Psoas muscle (tissue), 8 donors: ENCODE measurements around the gene QKI. TPM values are rescaled to one million over a fixed set of nuclear protein-coding genes. Genes with fewer than 3 reads are reported as not detected.

Source experiments
- ATAC-seq, 4 donors: fragments of 200-7000 bp; cut with Tn5 transposase; one replicate each; pipeline ENCODE4 v1.9.1; 2020; ENCODE audit warnings: moderate library complexity in 3 of 4, mild to moderate bottlenecking in 2 of 4
- DNase-seq, 2 donors: peaks; one replicate each; pipeline ENCODE4 v3.0.0-alpha.2; 2020
- H3K27ac ChIP-seq: fragments of 200-600 bp; one replicate; pipeline ENCODE4 v1.8.0; 2022
- H3K27me3 ChIP-seq, 3 donors: fragments of 200-600 bp in 1 of 3; one replicate each; pipeline versions ENCODE4 v1.6.1 to v1.8.0; 2013 to 2022; ENCODE audit warnings: low read length in 2 of 3, mild to moderate bottlenecking in 2 of 3, moderate library complexity in 1 of 3; ENCODE audit not compliant: insufficient read depth in 3 of 3
- H3K36me3 ChIP-seq, 2 donors: fragments of 200-600 bp in 1 of 2; one replicate each; pipeline versions ENCODE4 v1.6.1 to v1.8.0; 2013 to 2022; ENCODE audit warnings: low read depth in 1 of 2, mild to moderate bottlenecking in 1 of 2, moderate library complexity in 1 of 2; ENCODE audit not compliant: insufficient read depth in 1 of 2
- H3K4me1 ChIP-seq: fragments of 200-600 bp; one replicate; pipeline ENCODE4 v1.8.0; 2022
- H3K4me3 ChIP-seq: fragments of 200-600 bp; one replicate; pipeline ENCODE4 v1.8.0; 2022; ENCODE audit warnings: mild to moderate bottlenecking
- H3K9me3 ChIP-seq: fragments of 200-600 bp; one replicate; pipeline ENCODE4 v1.8.0; 2022
- WGBS, 3 donors: extraction: QIAGEN DNeasy Blood & Tissue Kit; methylation state at CpG; one replicate each; pipeline versions ENCODE4 v1.1.6 to v1.1.7; 2013; 5-methylcytosine and 5-hydroxymethylcytosine counted together
- intact Hi-C, 2 donors: fragments of 100-400 bp; cut with DNase I; formaldehyde crosslinking; loops; one replicate each; pipeline versions ENCODE4 v1.11.0 to v1.14.2; 2022
- polyA plus RNA-seq, 3 donors: library from polyadenylated mRNA; stranded (reverse); fragments of 200-250 nt; gene quantifications; one replicate each; pipeline ENCODE4 v1.2.3, GENCODE V29; 2013
- total RNA-seq, 4 donors: library from RNA; stranded (reverse); fragmentation: NEBNext Ultra II Directional in 2 of 4; extraction: Animal tissue kit (Norgen Biotek cat#: 25700) in 2 of 4; gene quantifications; one replicate each; pipeline versions ENCODE4 v1.2.1 to v1.2.4, GENCODE V29; 2021 to 2023
- TF ChIP-seq, protein P1 (sequence below): fragments of 200-600 bp; IDR thresholded peaks from one replicate; pipeline ENCODE4 v1.8.0; 2022; ENCODE audit warnings: antibody characterized with exemption
- donor health status: healthy with polysubstance abuse.
- donor health status: DM: no; HTN: no; CAD: no; lungs with moderate emphysema.
- donor health status: Bipolar disorder and iron deficiency.
- donor health status: healthy.
- donor health status: DM: yes; HTN: yes; CAD: no.
- donor health status: DM: no; HTN: no; CAD: no.
- donor health status: DM: no; HTN: no; CAD: no.
- donor health status: DM: yes; HTN: yes; CAD: no.

QKI gene
- total and polyA plus RNA-seq, 7 donors: 62.0 to 421 (median 275) TPM

DNA sequence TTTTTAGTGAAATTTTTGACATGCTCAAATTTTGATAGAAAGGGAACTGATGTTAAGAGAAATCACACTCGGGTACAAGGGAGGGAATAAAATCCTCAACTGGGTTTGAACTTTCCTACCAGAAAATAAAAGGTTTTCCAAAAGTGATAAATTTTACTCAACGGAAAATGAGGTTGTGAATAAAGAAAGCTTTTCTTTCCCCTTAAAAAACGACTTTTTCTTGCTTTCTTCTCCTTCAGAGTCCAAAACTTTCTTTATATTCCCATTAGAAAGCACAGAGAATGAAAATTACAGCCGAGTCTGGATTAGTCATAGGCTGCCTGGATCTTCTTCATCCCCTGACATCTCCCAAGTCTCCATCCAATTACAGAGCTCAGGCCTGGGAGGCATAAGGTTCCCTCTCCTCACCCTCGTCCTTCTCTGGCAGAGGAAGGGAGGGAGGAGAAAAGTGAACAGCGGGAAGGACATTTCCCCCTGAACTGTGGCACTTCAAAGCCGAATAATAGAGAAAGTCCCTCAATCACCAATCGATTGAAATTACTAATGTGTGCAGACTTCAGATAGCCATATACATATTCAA is 28.1 kb upstream of the QKI start:
- intact Hi-C loops: no loop called here
- no peaks in the 10 kb centered on the region for H3K36me3 ChIP-seq
- H3K4me3 ChIP-seq: no peak overlapping the region
- H3K9me3 ChIP-seq: peaks cover 2% of the 10 kb centered on the region
- 64 to 69% (median 66%) methylated on average over 8 of the region's 8 CpGs for WGBS, 3 donors
- H3K4me1 ChIP-seq: no peaks in the 10 kb centered on the region
- TF ChIP-seq, protein P1, sequence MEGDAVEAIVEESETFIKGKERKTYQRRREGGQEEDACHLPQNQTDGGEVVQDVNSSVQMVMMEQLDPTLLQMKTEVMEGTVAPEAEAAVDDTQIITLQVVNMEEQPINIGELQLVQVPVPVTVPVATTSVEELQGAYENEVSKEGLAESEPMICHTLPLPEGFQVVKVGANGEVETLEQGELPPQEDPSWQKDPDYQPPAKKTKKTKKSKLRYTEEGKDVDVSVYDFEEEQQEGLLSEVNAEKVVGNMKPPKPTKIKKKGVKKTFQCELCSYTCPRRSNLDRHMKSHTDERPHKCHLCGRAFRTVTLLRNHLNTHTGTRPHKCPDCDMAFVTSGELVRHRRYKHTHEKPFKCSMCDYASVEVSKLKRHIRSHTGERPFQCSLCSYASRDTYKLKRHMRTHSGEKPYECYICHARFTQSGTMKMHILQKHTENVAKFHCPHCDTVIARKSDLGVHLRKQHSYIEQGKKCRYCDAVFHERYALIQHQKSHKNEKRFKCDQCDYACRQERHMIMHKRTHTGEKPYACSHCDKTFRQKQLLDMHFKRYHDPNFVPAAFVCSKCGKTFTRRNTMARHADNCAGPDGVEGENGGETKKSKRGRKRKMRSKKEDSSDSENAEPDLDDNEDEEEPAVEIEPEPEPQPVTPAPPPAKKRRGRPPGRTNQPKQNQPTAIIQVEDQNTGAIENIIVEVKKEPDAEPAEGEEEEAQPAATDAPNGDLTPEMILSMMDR: no peak
- H3K27me3 ChIP-seq: no peaks in the 10 kb centered on the region
- DNase-seq (no peak), ATAC-seq (peak in 1 of 4 donors; percentile 46)
- H3K27ac ChIP-seq: no peak overlapping the region

DNA sequence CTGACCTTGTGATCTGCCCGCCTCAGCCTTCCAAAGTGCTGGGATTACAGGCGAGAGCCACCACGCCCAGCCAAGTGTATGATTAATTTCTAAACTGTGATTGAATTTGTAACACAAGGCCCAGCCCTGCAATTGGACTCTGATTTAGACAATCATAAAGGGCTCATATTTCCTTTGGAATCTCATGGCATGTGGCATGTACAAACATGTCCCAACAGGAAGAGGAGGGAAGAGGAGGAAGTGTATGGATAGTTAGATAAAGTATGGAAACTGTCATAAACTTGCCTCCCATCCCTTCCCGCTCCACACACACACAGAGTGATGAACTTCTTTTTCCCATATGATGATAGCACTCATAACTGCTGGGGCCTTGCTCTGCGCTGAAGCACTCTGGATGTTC is 27.2 kb upstream of the QKI start:
- intact Hi-C loops: no loop called here
- H3K4me3 ChIP-seq: no peak overlapping the region
- no peaks in the 10 kb centered on the region for H3K27me3 ChIP-seq
- peak in 3 of 4 donors; percentile 13 to 40 (median 37) for ATAC-seq
- H3K9me3 ChIP-seq: peaks cover 2% of the 10 kb centered on the region
- no peak for DNase-seq
- TF ChIP-seq, protein P1: no peak
- no peak overlapping the region for H3K27ac ChIP-seq
- 77 to 84% (median 83%) methylated on average over 5 of the region's 5 CpGs for WGBS, 3 donors
- no peaks in the 10 kb centered on the region for H3K4me1 ChIP-seq
- H3K36me3 ChIP-seq: no peaks in the 10 kb centered on the region

GRCh38 chr6:163389354-163389753 is 25.2 kb upstream of the QKI start:
- Histone ChIP-seq H3K36me3 (no peaks in the 10 kb centered on the region), H3K4me3 (no peak overlapping the region), H3K4me1 (no peaks in the 10 kb centered on the region), H3K27ac (no peak overlapping the region), H3K9me3 (no peaks in the 10 kb centered on the region), H3K27me3 (no peaks in the 10 kb centered on the region)
- DNase-seq (no peak), ATAC-seq (no peak)
- intact Hi-C loops: no loop called here
- WGBS, 3 donors: 85 to 95% (median 88%) methylated on average over 4 of the region's 4 CpGs
- TF ChIP-seq, protein P1: no peak

DNA sequence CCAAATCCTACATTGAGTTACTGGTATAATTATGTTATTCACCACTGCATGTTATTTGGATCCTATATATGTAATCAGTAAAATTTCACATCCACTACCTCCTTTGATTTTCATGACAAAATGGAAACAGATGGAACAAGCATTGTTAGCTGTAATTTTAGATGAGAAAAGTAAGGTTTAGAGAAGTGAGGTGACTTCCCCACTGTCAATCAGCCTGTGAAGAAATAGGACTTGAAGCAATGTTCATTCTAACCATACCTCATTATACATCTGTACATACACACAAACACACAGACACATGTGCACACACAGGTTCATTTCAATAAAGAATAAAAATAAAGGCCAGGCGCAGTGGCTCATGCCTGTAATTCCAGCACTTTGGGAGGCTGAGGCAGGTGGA is 23.7 kb upstream of the QKI start:
- intact Hi-C loops: no loop called here
- 94 to 100% (median 95%) methylated on average over 1 of the region's 1 CpG for WGBS, 3 donors
- TF ChIP-seq, protein P1: no peak

DNA sequence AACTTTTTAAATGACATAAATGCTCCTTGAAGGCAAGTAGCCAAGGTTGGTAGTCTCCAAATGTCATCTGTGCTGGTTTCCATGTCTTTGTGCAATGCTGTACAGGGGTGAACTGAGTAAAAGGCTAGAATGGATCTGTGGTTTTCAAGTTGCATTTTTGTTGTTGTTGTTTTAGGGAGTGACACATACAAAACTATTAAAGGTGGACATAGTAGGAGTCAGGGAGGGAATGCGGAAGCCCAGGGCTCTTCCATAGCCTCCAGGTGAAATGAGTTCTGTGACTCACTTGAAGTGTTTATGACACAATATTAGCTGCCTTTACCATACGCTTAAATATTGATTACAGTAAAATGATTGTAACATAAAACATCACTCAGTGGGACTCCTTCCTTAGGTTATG is 22.5 kb upstream of the QKI start:
- Histone ChIP-seq H3K27ac (no peak overlapping the region), H3K4me1 (no peaks in the 10 kb centered on the region), H3K9me3 (no peaks in the 10 kb centered on the region), H3K4me3 (no peak overlapping the region), H3K27me3 (no peaks in the 10 kb centered on the region), H3K36me3 (no peaks in the 10 kb centered on the region)
- intact Hi-C loops: no loop called here
- 90 to 96% (median 93%) methylated on average over 2 of the region's 2 CpGs for WGBS, 3 donors
- ATAC-seq (peak in 1 of 4 donors; percentile 26), DNase-seq (no peak)
- TF ChIP-seq, protein P1: no peak

More for the DNA sequence above, 23.7 kb upstream of the QKI start:
- ATAC-seq: no peak
- no peak for DNase-seq
- Histone ChIP-seq H3K4me1 (no peaks in the 10 kb centered on the region), H3K27ac (no peak overlapping the region), H3K36me3 (no peaks in the 10 kb centered on the region), H3K9me3 (no peaks in the 10 kb centered on the region), H3K4me3 (no peak overlapping the region), H3K27me3 (no peaks in the 10 kb centered on the region)
